GM18505 (cell line): ENCODE results near the gene MFF.
A peak's percentile ranks its signal among the peaks of the same experiment; 100 is the strongest.
"Not testable (repeated sequence)": the region's sequence is repeated elsewhere in the genome, so short reads cannot be mapped to it uniquely, and the experiment has no call there.

Experiments
- ATAC-seq: cut with Tn5 transposase; IDR thresholded peaks from one replicate; pipeline ENCODE4 v1.9.1; 2021; ENCODE audit not compliant: unreplicated experiment
- POLR2A ChIP-seq: IDR thresholded peaks from 4 replicates; pipeline ENCODE4 v1.6.1; 2011; ENCODE audit warnings: borderline replicate concordance; ENCODE audit not compliant: insufficient read depth, insufficient read length; ENCODE audit errors: extremely low read depth

Gene MFF

DNA sequence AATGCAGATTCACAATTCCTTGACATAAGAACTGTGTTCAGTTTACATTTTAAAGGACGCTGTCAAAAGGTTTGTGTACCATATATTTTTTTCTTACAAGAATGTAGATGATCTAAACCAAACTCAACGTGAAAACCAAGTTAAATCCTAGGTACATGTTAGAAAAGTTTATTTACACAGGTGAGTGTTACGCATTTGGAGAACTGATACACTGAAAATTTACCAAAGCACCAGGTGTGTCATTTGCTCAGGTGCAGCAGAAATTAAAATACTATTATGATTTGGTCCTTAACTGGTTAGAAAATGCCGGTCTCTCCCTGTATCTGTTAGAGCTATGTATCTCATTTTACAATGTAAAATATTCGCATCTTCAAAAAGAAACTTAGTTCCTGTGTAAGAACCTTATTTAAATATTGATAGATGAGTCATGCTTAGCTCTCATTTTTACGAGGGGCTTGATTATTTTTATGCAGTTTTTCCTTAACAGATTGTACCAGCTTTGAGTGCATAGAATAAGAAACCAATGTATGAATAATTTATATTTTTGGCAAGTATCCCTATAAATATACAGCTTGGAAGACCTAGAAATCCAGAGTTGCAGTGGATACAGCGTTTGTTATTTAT is 25.1 kb downstream of the MFF start:
- TF ChIP-seq POLR2A: no peak
- no peak for ATAC-seq

DNA sequence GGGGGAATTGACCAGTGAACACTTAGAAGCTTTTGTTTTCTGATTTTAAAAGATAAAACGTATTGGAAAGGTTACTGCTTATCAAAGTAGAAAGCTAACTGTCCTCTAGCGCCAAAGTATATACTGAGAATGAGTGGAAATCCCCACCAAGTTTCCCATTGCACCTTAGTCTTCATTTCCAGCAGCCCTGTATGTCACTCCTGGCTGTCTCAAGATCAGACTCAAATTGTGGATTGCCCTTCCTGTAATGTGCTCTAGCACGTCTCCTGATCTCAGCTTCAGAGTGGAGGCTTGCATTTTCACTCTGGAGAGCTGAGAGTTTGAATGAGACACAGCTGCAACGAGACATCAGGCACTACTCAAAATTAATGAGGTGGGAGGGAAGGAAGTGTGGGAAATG is 26.6 kb downstream of the MFF start:
- no peak for TF ChIP-seq POLR2A
- ATAC-seq: peak; percentile 78

DNA sequence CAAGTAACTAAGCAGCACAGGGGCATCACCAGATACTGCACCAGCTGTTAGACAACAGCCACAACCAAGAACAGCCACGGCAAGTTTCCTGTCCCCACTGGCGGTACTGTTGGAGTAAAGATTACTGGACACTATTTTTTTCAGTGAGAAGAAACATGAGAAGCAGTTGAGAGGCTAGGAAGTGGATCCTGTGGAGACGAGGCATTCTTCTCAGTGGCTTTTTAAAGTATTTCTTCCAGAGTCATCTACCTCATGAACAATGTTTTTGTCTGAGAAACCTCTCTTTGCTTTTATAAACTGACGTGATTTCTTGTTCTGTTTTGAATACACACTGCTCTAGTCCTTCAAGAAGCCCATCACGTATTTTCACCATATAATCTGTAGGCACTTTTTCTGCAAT is 35.3 kb downstream of the MFF start:
- no peak for TF ChIP-seq POLR2A
- ATAC-seq: no peak

DNA sequence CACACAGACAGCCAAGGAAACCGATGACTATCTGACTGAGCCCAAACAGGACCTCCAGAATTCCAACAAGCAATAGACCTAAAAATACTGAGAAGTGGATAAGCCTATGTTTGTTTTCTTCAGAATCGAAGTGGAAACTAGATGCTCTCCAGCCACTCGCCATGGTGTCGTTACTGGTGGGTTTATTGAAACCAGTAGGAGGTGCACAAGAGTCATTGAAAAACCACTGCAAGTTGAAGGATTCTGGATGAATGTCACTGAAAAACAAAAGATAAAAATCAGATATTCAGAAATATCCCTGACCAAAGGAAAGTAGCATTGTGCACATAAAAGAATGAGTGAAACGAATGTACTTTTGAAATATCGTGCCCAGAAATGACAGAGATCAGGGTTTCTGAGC is 38.7 kb downstream of the MFF start:
- ATAC-seq: no peak
- TF ChIP-seq POLR2A: no peak

DNA sequence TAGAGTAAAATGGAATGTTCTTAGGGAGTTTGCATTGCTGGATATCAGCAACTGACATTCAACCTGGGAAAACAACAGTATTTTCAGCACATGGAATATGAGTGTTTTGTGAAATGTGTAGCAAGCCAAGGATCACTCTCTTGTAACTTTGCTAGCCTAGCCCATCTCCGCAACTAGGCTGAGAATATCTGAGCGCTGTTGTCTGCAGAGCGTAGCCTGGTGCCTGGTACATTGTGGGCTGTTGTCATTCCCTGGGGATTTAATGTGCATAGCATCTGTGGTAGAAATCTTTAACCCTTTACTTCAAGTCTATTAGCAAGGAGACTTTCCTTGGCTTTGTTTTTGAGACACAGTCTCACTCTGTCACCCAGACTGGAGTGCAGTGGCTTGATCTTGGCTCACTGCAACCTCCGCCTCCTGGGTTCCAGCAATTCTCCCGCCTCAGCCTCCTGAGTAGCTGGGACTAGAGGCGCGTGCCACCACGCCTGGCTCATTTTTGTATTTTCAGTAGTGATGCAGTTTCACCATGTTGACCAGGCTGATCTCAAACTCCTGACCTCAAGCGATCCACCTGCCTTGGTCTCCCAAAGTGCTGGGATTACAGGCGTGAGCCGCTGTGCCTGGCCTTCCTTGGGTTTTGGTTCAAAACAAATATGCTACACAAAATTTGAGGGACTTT is 39.7 kb downstream of the MFF start:
- not testable (repeated sequence) for ATAC-seq

DNA sequence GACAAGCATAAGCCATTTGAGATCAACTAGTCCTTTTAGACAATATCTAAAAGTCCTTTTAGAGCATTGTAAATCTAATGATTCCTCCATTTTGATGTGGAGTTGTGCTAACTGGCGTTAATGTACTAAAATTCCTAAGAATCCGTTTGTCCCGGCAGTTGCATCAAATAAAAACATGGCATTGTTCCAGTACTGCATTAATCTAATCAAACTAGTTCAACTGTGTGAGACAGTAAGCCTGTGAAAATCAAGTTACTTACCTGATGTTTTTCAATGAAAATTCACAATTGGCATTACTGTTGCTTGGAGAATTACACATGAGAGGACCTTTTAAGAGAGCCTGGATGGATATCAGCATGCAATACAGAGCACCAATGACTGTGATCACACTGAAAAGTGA is 40.8 kb downstream of the MFF start:
- TF ChIP-seq POLR2A: no peak
- no peak for ATAC-seq

DNA sequence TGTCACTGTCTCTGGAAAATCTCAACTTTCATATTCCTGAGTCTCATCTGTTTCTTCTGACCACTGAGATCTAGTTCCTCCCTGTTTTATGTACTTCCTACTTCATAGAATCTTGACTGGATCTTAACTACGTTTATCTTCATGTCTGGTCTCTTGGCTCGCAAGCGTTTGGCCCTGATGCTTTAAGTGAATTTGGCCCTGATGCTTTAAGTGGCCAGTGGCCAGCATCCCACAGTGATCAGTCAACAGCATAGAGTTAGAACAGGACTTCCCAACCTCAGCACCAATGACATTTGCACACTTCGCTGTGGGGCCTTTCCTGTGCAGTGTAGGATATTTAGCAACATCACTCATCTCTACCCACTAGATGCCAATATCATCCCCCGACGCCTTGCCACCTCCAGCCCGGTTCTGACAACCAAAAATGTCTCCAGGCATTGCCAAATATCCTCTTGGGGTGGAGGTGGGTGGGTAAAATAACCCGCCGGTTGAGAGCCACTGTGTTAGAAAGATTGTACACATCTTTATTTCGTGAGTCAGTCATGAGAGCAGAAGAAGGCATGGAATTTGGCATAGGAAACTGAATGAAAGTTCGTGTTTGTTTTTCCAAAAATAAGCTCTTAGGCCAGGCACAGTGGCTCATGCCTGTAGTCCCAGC is 41.8 kb downstream of the MFF start:
- ATAC-seq: no peak
- TF ChIP-seq POLR2A: no peak

DNA sequence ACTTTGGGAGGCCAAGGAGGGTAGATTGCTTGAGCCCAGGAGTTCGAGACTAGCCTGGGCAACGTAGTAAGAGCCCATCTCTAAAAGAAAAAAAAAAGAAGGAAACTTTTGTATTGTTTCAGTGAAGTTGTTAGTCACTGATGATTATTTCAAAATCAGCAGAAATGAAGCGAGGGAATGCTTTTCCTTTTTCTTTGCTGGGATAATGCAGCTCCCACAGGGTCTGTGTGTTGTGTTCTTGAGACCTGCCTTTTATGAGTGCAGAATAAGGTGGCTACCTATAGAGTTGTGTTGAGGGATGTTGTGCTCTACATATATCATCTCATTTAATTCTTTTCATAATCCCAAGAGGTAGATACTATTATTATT is 42.4 kb downstream of the MFF start:
- no peak for ATAC-seq
- TF ChIP-seq POLR2A: no peak

DNA sequence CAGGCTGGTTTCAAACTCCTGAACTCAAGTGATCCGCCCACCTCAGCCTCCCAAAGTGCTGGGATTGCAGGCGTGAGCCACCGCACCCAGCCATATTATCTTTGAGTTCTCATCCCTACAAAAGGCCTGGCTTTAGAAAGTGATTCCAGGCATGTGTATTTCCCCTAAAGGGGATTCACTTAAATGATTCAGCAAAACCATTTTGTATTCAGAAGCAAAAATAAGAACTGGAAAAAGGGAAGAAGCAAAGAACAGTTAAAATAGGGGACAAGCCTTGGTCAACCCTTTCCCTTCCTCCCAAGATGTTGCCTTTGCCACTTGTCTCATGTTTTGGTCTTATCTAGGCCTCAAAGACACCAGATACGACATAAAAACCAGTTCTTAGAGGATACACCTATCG is 43.5 kb downstream of the MFF start:
- no peak for TF ChIP-seq POLR2A
- ATAC-seq: no peak

DNA sequence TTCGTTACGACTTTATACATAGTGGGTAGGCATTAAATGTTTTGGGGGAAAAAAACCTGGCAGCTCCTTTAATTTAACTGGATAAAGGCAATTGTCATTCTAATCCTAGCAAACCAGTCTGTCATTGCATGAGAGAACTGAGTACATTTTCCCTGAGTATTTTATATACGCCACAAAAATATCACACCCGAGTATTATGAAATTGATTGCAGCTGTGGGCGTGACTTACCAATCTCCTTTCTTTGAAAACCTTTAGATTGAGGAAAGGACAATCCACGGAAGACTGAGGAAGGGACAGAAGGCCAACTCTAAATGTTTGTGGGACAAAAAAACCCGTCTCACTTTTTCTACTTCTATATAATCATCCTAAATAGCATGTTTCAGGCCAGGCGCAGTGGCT is 45.0 kb downstream of the MFF start:
- no peak for ATAC-seq
- TF ChIP-seq POLR2A: no peak

DNA sequence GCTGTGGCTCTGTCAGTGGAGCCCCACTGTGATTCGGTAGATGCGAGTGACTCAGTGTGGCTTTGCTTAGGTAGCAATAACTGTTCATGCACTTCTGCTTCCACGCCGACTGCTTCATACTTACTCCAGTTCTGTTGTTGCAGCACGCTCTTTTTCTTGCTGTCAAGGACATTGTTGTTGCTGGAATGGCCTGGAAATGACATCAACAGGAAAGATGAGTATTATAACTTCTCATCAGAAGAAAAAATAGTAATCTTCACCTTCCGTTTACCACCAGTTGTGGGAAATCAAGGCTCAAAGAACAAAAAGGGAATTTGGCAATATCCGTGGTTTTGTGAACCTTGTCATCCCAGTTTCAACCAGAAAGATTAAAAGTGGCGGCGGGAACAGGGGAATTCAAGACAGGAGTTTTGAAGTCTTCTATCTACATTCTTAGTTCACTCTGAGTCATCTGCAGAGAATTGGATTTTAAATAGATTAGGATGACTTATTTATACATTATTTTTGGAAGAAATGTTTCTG is 45.8 kb downstream of the MFF start:
- no peak for ATAC-seq
- TF ChIP-seq POLR2A: no peak

DNA sequence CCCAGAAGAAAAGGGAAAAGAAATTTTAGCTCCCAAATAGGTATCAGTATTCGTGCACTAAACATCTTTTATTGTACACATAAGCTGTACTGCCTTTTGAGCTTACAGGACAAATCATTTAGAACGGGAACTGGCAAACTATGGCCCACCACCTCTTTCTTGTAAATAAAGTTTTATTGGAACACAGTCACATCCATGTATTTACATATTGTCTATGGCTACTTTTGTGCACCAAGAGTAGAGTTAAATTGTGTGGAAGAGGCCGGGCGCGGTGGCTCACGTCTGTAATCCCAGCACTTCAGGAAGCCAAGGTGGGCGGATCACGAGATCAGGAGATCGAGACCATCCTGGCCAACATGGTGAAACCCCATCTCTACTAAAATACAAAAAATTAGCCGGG is 48.3 kb downstream of the MFF start:
- ATAC-seq: no peak
- no peak for TF ChIP-seq POLR2A

DNA sequence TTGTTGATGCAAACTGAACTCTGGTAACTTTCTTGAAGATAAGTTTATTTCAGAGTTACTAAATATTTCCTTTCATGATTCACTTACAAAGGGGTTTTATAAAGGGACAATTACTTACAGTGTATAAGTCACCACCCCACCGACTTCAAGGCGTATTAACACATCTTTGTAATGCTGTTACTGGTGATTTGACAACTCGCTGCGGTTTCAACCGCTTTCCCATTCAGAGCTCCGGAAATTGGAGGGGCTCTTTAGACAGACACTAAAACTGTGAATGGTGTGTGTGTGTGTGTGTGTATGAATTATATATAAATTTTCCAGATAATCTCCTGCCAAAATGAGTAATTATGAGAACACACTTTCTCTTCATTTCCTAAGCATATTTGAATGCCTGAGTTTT is 49.1 kb downstream of the MFF start:
- ATAC-seq: no peak
- no peak for TF ChIP-seq POLR2A
